NCI-H2029 (cell line): ENCODE data around the gene KHDC4.
"Not testable (repeated sequence)": the region's sequence is repeated elsewhere in the genome, so short reads cannot be mapped to it uniquely, and the experiment has no call there.

Experiments used
- DNase-seq: peaks from one replicate; lab custom pipeline; 2025; lab: John Stamatoyannopoulos, UW

Gene KHDC4

GRCh38 chr1:155900161-155900560 lies 34.1 kb downstream of the KHDC4 start:
- no peak for DNase-seq

- no peak for DNase-seq
Observed at GRCh38 chr1:155899683-155900082, 34.5 kb downstream of the KHDC4 start.

GRCh38 chr1:155898888-155899287 lies 35.3 kb downstream of the KHDC4 start:
- no peak for DNase-seq

- DNase-seq: no peak
Observed at GRCh38 chr1:155897746-155898145, 36.5 kb downstream of the KHDC4 start.

GRCh38 chr1:155896476-155896875 lies 37.7 kb downstream of the KHDC4 start:
- not testable (repeated sequence) for DNase-seq

- DNase-seq: not testable (repeated sequence)
Observed at GRCh38 chr1:155895617-155896016, 38.6 kb downstream of the KHDC4 start.

GRCh38 chr1:155893389-155894142 lies 40.6 kb downstream of the KHDC4 start:
- DNase-seq: no peak

GRCh38 chr1:155892796-155893195 lies 41.4 kb downstream of the KHDC4 start:
- DNase-seq: no peak

- no peak for DNase-seq
Observed at GRCh38 chr1:155890251-155890650, 44.0 kb downstream of the KHDC4 start.

GRCh38 chr1:155889566-155889965 lies 44.6 kb downstream of the KHDC4 start:
- DNase-seq: no peak

- DNase-seq: no peak
Observed at GRCh38 chr1:155888481-155888880, 45.7 kb downstream of the KHDC4 start.

- DNase-seq: no peak
Observed at GRCh38 chr1:155884982-155885381, 49.2 kb downstream of the KHDC4 start.

GRCh38 chr1:155884031-155884960 lies 49.9 kb downstream of the KHDC4 start:
- DNase-seq: no peak

GRCh38 chr1:155882766-155883165 lies 51.4 kb downstream of the KHDC4 start:
- no peak for DNase-seq

- DNase-seq: no peak
Observed at GRCh38 chr1:155882235-155882634, 52.0 kb downstream of the KHDC4 start.

GRCh38 chr1:155880950-155881349 lies 53.3 kb downstream of the KHDC4 start:
- DNase-seq: no peak

GRCh38 chr1:155880251-155880650 lies 54.0 kb downstream of the KHDC4 start:
- no peak for DNase-seq

GRCh38 chr1:155877945-155878344 lies 56.3 kb downstream of the KHDC4 start:
- no peak for DNase-seq

- peak; percentile 29 for DNase-seq
Observed at GRCh38 chr1:155873860-155874259, 60.4 kb downstream of the KHDC4 start.

GRCh38 chr1:155872527-155872926 lies 61.7 kb downstream of the KHDC4 start:
- DNase-seq: no peak

GRCh38 chr1:155871390-155871789 lies 62.8 kb downstream of the KHDC4 start:
- DNase-seq: peak; percentile 46

GRCh38 chr1:155867766-155868165 lies 66.4 kb downstream of the KHDC4 start:
- no peak for DNase-seq

- no peak for DNase-seq
Observed at GRCh38 chr1:155864393-155864792, 69.8 kb downstream of the KHDC4 start.
